ENCODE results near the gene SUOX.
"Not testable (repeated sequence)": the region's sequence is repeated elsewhere in the genome, so short reads cannot be mapped to it uniquely, and the experiment has no call there.

Gene SUOX

DNA sequence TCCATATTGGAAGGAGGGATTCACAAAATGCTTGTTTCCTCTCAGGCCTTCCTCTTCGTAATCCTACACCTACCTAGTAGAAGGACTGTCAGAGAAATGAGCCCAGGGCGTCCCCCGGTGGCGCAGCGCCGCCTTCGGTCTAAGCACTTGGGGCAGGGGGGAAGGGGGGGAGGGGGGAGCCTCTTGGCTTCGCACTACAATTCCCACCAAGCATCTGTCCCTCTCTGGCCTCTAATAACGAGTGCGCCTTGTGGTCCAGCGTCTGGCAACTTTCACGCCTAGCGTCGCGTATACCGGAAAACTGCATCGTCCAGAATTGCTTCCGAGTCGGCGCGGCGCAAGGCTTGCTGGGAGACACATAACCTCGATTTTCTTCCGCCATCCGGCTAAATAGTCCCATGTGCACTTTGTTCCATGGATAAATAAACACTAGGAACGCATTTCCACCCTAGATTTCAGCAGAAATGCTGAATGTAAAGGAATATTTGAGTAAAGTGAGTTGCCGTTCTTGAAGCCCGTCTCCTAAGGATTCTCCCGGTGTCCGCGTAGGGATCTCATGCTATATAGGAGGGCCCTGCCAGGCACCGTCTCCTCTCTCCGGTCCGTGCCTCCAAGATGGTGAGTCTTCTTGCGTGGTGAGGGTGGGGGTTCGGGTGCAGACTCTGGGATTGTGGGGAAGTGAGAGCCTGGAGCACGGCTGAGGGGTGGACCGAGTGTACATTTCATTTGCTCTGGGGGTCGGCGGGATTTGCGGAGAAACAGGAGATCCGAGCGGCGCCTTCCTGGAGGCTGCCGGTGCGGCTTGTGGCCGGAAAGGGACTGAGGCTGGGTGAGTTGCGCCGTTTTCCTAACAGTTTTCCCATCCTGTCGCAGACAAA, 44.7 kb downstream of the SUOX start, which contains the start of gene RPS26:
RPS26 (plus strand) TSS at position 367 of the 878 bp plus-strand sequence; CDS start at position 616, 249 bp downstream.
- peak; percentile 94 for ATAC-seq (ENCODE audit: insufficient read depth, low read depth)
- Histone ChIP-seq H3K27ac (ENCODE audit: low read length) (peak within 1 kb of the TSS; percentile 100), H4K20me1 (ENCODE audit: insufficient read depth, low read length) (peaks cover 16% of the 10 kb centered on the region), H2AFZ (ENCODE audit: low read depth, low read length) (peak within 1 kb of the TSS; percentile 99), H3K36me3 (ENCODE audit: insufficient read depth, low read length) (peaks cover 34% of the 10 kb centered on the region), H3K27me3 (ENCODE audit: insufficient read depth, low read length, poor library complexity) (no peaks in the 10 kb centered on the region), H3K9me3 (ENCODE audit: insufficient read depth, low read length, severe bottlenecking) (no peaks in the 10 kb centered on the region), H3K4me2 (ENCODE audit: insufficient read depth, low read length) (peak within 1 kb of the TSS; percentile 93), H3K79me2 (ENCODE audit: insufficient read depth, low read length) (peaks cover 31% of the 10 kb centered on the region), H3K4me1 (ENCODE audit: insufficient read depth, low read length) (peaks cover 28% of the 10 kb centered on the region), H3K9ac (ENCODE audit: low read depth, low read length) (peak within 1 kb of the TSS; percentile 74), H3K4me3 (ENCODE audit: low read depth in 1 of 2, low read length in 2 of 2) (peak within 1 kb of the TSS; percentile 76 to 81)
- TF ChIP-seq EZH2 (IDR thresholded peaks at IDR 0.05; ENCODE audit: borderline replicate concordance, low read depth, low read length, severe bottlenecking) = no peak
- TF ChIP-seq, protein P1, sequence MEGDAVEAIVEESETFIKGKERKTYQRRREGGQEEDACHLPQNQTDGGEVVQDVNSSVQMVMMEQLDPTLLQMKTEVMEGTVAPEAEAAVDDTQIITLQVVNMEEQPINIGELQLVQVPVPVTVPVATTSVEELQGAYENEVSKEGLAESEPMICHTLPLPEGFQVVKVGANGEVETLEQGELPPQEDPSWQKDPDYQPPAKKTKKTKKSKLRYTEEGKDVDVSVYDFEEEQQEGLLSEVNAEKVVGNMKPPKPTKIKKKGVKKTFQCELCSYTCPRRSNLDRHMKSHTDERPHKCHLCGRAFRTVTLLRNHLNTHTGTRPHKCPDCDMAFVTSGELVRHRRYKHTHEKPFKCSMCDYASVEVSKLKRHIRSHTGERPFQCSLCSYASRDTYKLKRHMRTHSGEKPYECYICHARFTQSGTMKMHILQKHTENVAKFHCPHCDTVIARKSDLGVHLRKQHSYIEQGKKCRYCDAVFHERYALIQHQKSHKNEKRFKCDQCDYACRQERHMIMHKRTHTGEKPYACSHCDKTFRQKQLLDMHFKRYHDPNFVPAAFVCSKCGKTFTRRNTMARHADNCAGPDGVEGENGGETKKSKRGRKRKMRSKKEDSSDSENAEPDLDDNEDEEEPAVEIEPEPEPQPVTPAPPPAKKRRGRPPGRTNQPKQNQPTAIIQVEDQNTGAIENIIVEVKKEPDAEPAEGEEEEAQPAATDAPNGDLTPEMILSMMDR (IDR thresholded peaks at IDR 0.05; ENCODE audit: borderline replicate concordance, extremely low read depth, low read length, poor library complexity, severe bottlenecking) = peak; percentile 73
- DNase-seq = peak; percentile 98

DNA sequence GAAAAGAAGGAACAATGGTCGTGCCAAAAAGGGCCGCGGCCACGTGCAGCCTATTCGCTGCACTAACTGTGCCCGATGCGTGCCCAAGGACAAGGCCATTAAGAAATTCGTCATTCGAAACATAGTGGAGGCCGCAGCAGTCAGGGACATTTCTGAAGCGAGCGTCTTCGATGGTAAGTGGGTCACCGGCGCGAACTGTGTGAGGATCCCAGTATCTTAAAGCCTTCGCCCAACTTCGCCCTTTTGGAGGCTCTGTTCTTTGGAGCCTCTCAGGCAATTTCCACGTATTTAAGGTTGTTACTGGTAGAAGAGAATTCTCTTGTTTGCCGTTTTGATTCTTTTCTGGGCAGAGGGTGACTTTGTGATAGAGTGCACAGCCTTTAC, 45.3 kb downstream of the SUOX start:
- Histone ChIP-seq H3K4me2 (ENCODE audit: insufficient read depth, low read length) (peak overlapping the region; percentile 93), H3K9ac (ENCODE audit: low read depth, low read length) (peak overlapping the region; percentile 74), H3K4me1 (ENCODE audit: insufficient read depth, low read length) (peaks cover 28% of the 10 kb centered on the region), H3K27ac (ENCODE audit: low read length) (peak overlapping the region; percentile 100), H2AFZ (ENCODE audit: low read depth, low read length) (peak overlapping the region; percentile 99), H3K36me3 (ENCODE audit: insufficient read depth, low read length) (peaks cover 34% of the 10 kb centered on the region), H3K4me3 (ENCODE audit: low read depth in 1 of 2, low read length in 2 of 2) (peak overlapping the region; percentile 76 to 81), H3K79me2 (ENCODE audit: insufficient read depth, low read length) (peaks cover 31% of the 10 kb centered on the region), H4K20me1 (ENCODE audit: insufficient read depth, low read length) (peaks cover 16% of the 10 kb centered on the region)
- not testable (repeated sequence) for H3K9me3 ChIP-seq (ENCODE audit: insufficient read depth, low read length, severe bottlenecking); ATAC-seq (ENCODE audit: insufficient read depth, low read depth); H3K27me3 ChIP-seq (ENCODE audit: insufficient read depth, low read length, poor library complexity); DNase-seq

DNA sequence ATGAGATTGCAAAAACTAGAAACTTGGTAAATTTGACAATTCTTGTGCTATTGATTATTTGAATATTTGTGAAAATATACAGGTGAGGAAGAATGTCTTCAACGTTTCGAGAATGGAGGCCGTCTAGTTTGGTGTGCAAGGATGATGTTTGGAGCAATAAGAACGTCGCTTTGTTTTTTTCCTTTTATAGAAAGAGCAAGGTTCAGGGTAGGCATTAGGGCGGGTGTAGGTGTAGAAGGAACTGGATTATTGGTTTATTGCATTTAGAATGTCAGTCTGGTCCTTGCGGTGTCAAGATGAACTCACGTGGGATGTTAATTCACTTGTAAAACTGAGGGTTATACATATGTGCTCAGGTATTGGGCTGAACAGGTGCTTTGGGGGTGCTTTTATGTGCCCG, 45.8 kb downstream of the SUOX start:
- DNase-seq = no peak
- Histone ChIP-seq H4K20me1 (ENCODE audit: insufficient read depth, low read length) (peaks cover 16% of the 10 kb centered on the region), H3K27ac (ENCODE audit: low read length) (peak overlapping the region; percentile 100), H3K4me2 (ENCODE audit: insufficient read depth, low read length) (peak overlapping the region; percentile 93), H2AFZ (ENCODE audit: low read depth, low read length) (no peak overlapping the region), H3K4me1 (ENCODE audit: insufficient read depth, low read length) (peaks cover 28% of the 10 kb centered on the region), H3K9ac (ENCODE audit: low read depth, low read length) (peak overlapping the region; percentile 74), H3K9me3 (ENCODE audit: insufficient read depth, low read length, severe bottlenecking) (no peaks in the 10 kb centered on the region), H3K79me2 (ENCODE audit: insufficient read depth, low read length) (peaks cover 31% of the 10 kb centered on the region), H3K27me3 (ENCODE audit: insufficient read depth, low read length, poor library complexity) (no peaks in the 10 kb centered on the region), H3K4me3 (ENCODE audit: low read depth in 1 of 2, low read length in 2 of 2) (peak overlapping the region; percentile 76 to 81), H3K36me3 (ENCODE audit: insufficient read depth, low read length) (peaks cover 34% of the 10 kb centered on the region)
- ATAC-seq (ENCODE audit: insufficient read depth, low read depth) = no peak
- TF ChIP-seq, protein P1 (IDR thresholded peaks at IDR 0.05; ENCODE audit: borderline replicate concordance, extremely low read depth, low read length, poor library complexity, severe bottlenecking) = no peak
- no peak for TF ChIP-seq EZH2 (IDR thresholded peaks at IDR 0.05; ENCODE audit: borderline replicate concordance, low read depth, low read length, severe bottlenecking)

All from DND-41 (cell line).